ENCODE data around the gene CEP72. TPM values are rescaled to one million over a fixed set of nuclear protein-coding genes. Genes with fewer than 3 reads are reported as not detected.

The CEP72 gene
- polyA plus RNA-seq, 1 donor (not counting 4 experiments of a cell fraction or from before 2014, with no cell fraction given) = 4.5 TPM

GRCh38 chr5:643811-644271 lies 31.7 kb downstream of the CEP72 start:
- no peak overlapping the region for H3K4me2 ChIP-seq (ENCODE audit: control insufficient read depth, extremely low read depth, insufficient read depth, low read depth, low read length)
- H3K27me3 ChIP-seq (ENCODE audit: control insufficient read depth, extremely low read depth, insufficient read depth, low read length) = no peaks in the 10 kb centered on the region
- FAIRE-seq (no peak), DNase-seq (ENCODE audit: low read depth, low spot score) (no peak)
- H3K36me3 ChIP-seq (ENCODE audit: control insufficient read depth in 2 of 2, extremely low read depth in 1 of 2, insufficient read depth in 2 of 2, low read length in 2 of 2) = peaks cover 24 to 36% of the 10 kb centered on the region in 2 experiments
- H3K9me3 ChIP-seq (ENCODE audit: control insufficient read depth, low read depth, low read length) = peaks cover 6% of the 10 kb centered on the region
- H3K27ac ChIP-seq (ENCODE audit: control insufficient read depth, insufficient read depth, low read length) = no peak overlapping the region
- H3K9ac ChIP-seq (ENCODE audit: control insufficient read depth, extremely low read depth, insufficient read depth, low read length) = no peak overlapping the region
- no peak for TF ChIP-seq CTCF (optimal IDR thresholded peaks at IDR 0.05 in 1 of 3, IDR thresholded peaks at IDR 0.05 in 1 of 3, conservative IDR thresholded peaks at IDR 0.05 in 1 of 3; ENCODE audit: extremely low read depth in 1 of 3, insufficient read depth in 2 of 3, low read length in 3 of 3)
- H4K20me1 ChIP-seq (ENCODE audit: control insufficient read depth, extremely low read depth, insufficient read depth, low read length) = no peaks in the 10 kb centered on the region
- H3K4me1 ChIP-seq (ENCODE audit: control insufficient read depth, extremely low read depth, insufficient read depth, low read length) = no peaks in the 10 kb centered on the region
- H2AFZ ChIP-seq (ENCODE audit: control insufficient read depth, low read length) = no peak overlapping the region
- no peaks in the 10 kb centered on the region for H3K79me2 ChIP-seq (ENCODE audit: control insufficient read depth, insufficient read depth, low read length)
- no peak overlapping the region for H3K4me3 ChIP-seq (ENCODE audit: control insufficient read depth in 2 of 3, extremely low read depth in 1 of 3, insufficient read depth in 2 of 3, low read depth in 1 of 3, low read length in 3 of 3)
- no peaks in the 10 kb centered on the region for H3K9me1 ChIP-seq (ENCODE audit: control insufficient read depth, extremely low read depth, insufficient read depth, low read length)
- dilution Hi-C loops (cut with MboI; ENCODE audit: extremely low pct_ligation_motif_present, low sequenced_read_pairs) = no loop called here

GRCh38 chr5:644509-644908 lies 32.4 kb downstream of the CEP72 start:
- TF ChIP-seq CTCF (optimal IDR thresholded peaks at IDR 0.05 in 1 of 3, IDR thresholded peaks at IDR 0.05 in 1 of 3, conservative IDR thresholded peaks at IDR 0.05 in 1 of 3; ENCODE audit: extremely low read depth in 1 of 3, insufficient read depth in 2 of 3, low read length in 3 of 3) (no peak), EZH2 (IDR thresholded peaks at IDR 0.05; ENCODE audit: low read length) (no peak)
- Histone ChIP-seq H3K4me3 (ENCODE audit: control insufficient read depth in 2 of 3, extremely low read depth in 1 of 3, insufficient read depth in 2 of 3, low read depth in 1 of 3, low read length in 3 of 3) (no peak overlapping the region), H3K9me3 (ENCODE audit: control insufficient read depth, low read depth, low read length) (peaks cover 11% of the 10 kb centered on the region), H4K20me1 (ENCODE audit: control insufficient read depth, extremely low read depth, insufficient read depth, low read length) (no peaks in the 10 kb centered on the region), H2AFZ (ENCODE audit: control insufficient read depth, low read length) (no peak overlapping the region), H3K36me3 (ENCODE audit: control insufficient read depth in 2 of 2, extremely low read depth in 1 of 2, insufficient read depth in 2 of 2, low read length in 2 of 2) (peaks cover 20 to 31% of the 10 kb centered on the region in 2 experiments), H3K4me2 (ENCODE audit: control insufficient read depth, extremely low read depth, insufficient read depth, low read depth, low read length) (no peak overlapping the region), H3K27ac (ENCODE audit: control insufficient read depth, insufficient read depth, low read length) (no peak overlapping the region), H3K27me3 (ENCODE audit: control insufficient read depth, extremely low read depth, insufficient read depth, low read length) (no peaks in the 10 kb centered on the region), H3K4me1 (ENCODE audit: control insufficient read depth, extremely low read depth, insufficient read depth, low read length) (no peaks in the 10 kb centered on the region), H3K79me2 (ENCODE audit: control insufficient read depth, insufficient read depth, low read length) (no peaks in the 10 kb centered on the region), H3K9me1 (ENCODE audit: control insufficient read depth, extremely low read depth, insufficient read depth, low read length) (no peaks in the 10 kb centered on the region), H3K9ac (ENCODE audit: control insufficient read depth, extremely low read depth, insufficient read depth, low read length) (no peak overlapping the region)
- FAIRE-seq = no peak
- dilution Hi-C loops (cut with MboI; ENCODE audit: extremely low pct_ligation_motif_present, low sequenced_read_pairs) = no loop called here
- no peak for DNase-seq (ENCODE audit: low read depth, low spot score)

All from keratinocyte (primary cell).